HCT116 (cell line): Measurements from ENCODE around the gene ELOVL3. TPM values are rescaled to one million over a fixed set of nuclear protein-coding genes. Genes with fewer than 3 reads are reported as not detected.

Source experiments
- ATAC-seq: fragments of 200-7000 bp; cut with Tn5 transposase; 2 replicates; pipeline ENCODE4 v1.9.1; 2020; ENCODE audit warnings: mild to moderate bottlenecking, moderate library complexity
- BruUV-seq: library from RNA; stranded (reverse); fragments of 400-500 nt; replicated peaks from 2 replicates; lab custom pipeline; 2021; lab: Mats Ljungman, UMichigan
- CTCF ChIA-PET: fragments of 300-600 bp; sonication (Branson Sonifier 250); formaldehyde crosslinking; loops from one replicate; lab custom pipeline; 2021; ENCODE audit warnings: antibody characterized with exemption; lab: Charles Lee
- POLR2A ChIA-PET: fragments of 300-600, 350-600 bp; sonication (Branson Sonifier 250); formaldehyde crosslinking; loops from one replicate; lab custom pipeline; 2021; ENCODE audit warnings: antibody characterized with exemption; lab: Charles Lee
- RAD21 ChIA-PET, 2 experiments: fragments of 300-600 bp; sonication (Branson Sonifier 250); formaldehyde crosslinking; loops; one replicate each; lab custom pipeline; 2023; ENCODE audit warnings: low total read pairs in 2 of 2; ENCODE audit not compliant: uncharacterized antibody in 2 of 2, unreplicated experiment in 2 of 2, low non-redundant PET in 1 of 2; lab: Charles Lee
- DNase-seq: peaks from one replicate; pipeline ENCODE4 v3.0.0-alpha.2; 2010; ENCODE audit warnings: low read depth, low spot score
- H2AFZ ChIP-seq: fragments of 200-600 bp; shearing (Covaris generic), sonication (generic); 2 replicates; pipeline ENCODE4 v1.6.1; 2017; ENCODE audit warnings: low read depth, mixed run types, mixed read lengths, antibody characterized with exemption, low read length; ENCODE audit not compliant: poor library complexity, severe bottlenecking
- H3K27ac ChIP-seq: 2 replicates; pipeline ENCODE4 v1.5.1; 2012; ENCODE audit warnings: low read depth, low read length
- H3K27me3 ChIP-seq: fragments of 200-600 bp; sonication (generic); 2 replicates; pipeline ENCODE4 v1.6.1; 2016; ENCODE audit warnings: mixed run types, low read length, mixed read lengths; ENCODE audit not compliant: insufficient read depth
- H3K36me3 ChIP-seq, 2 experiments: fragments of 200-500 bp in 1 of 2; fragments of 200-600 bp in 1 of 2; sonication (Bioruptor generic) in 1 of 2; sonication (generic) in 1 of 2; 2 replicates each; pipeline versions ENCODE4 v1.5.1 to v1.6.1; 2014 to 2016; ENCODE audit warnings: low read length in 2 of 2, inconsistent platforms in 1 of 2, mixed read lengths in 1 of 2, mixed run types in 1 of 2; ENCODE audit not compliant: insufficient read depth in 2 of 2, control insufficient read depth in 1 of 2
- H3K4me1 ChIP-seq, 2 experiments: fragments of 200-600 bp in 1 of 2; sonication (generic) in 1 of 2; 2 replicates each; pipeline versions ENCODE4 v1.5.1 to v1.6.1; 2012 to 2017; ENCODE audit warnings: low read length in 2 of 2, inconsistent platforms in 1 of 2, mild to moderate bottlenecking in 1 of 2, mixed read lengths in 1 of 2, mixed run types in 1 of 2, moderate library complexity in 1 of 2; ENCODE audit not compliant: insufficient read depth in 2 of 2, control insufficient read depth in 1 of 2
- H3K4me2 ChIP-seq: fragments of 200-600 bp; sonication (generic); 2 replicates; pipeline ENCODE4 v1.6.1; 2017; ENCODE audit warnings: mixed run types, low read length, mixed read lengths
- H3K4me3 ChIP-seq, 2 experiments: fragments of 200-600 bp in 1 of 2; sonication (generic) in 1 of 2; replicated peaks in 1 of 2; 2 replicates each; pipeline ENCODE4 v1.5.1; 2011 to 2016; ENCODE audit warnings: low read length in 2 of 2, control low read depth in 1 of 2, low read depth in 1 of 2, mild to moderate bottlenecking in 1 of 2, mixed read lengths in 1 of 2, mixed run types in 1 of 2
- H3K79me2 ChIP-seq: fragments of 200-600 bp; sonication (generic); 2 replicates; pipeline ENCODE4 v1.6.1; 2017; ENCODE audit warnings: mild to moderate bottlenecking, mixed run types, low read length, moderate library complexity, mixed read lengths; ENCODE audit not compliant: insufficient read depth
- H3K9ac ChIP-seq: fragments of 200-600 bp; sonication (generic); 2 replicates; pipeline ENCODE4 v1.6.1; 2016; ENCODE audit warnings: low read length, mixed read lengths
- H3K9me2 ChIP-seq: fragments of 200-600 bp; sonication (generic), shearing (Covaris generic); 2 replicates; pipeline ENCODE4 v1.6.1; 2017; ENCODE audit warnings: mixed run types, mild to moderate bottlenecking, moderate library complexity; ENCODE audit not compliant: insufficient read depth
- H3K9me3 ChIP-seq, 2 experiments: fragments of 200-500 bp in 1 of 2; fragments of 200-600 bp in 1 of 2; sonication (Bioruptor generic) in 1 of 2; sonication (generic) in 1 of 2; 2 replicates each; pipeline ENCODE4 v1.6.1; 2014 to 2017; ENCODE audit warnings: low read length in 2 of 2, mixed read lengths in 2 of 2, inconsistent platforms in 1 of 2, low read depth in 1 of 2, mild to moderate bottlenecking in 1 of 2, mixed run types in 1 of 2, moderate library complexity in 1 of 2; ENCODE audit not compliant: control insufficient read depth in 1 of 2, insufficient read depth in 1 of 2
- H4K20me1 ChIP-seq: fragments of 200-600 bp; sonication (generic), shearing (Covaris generic); 2 replicates; pipeline ENCODE4 v1.6.1; 2017; ENCODE audit warnings: mixed run types, mild to moderate bottlenecking, moderate library complexity; ENCODE audit not compliant: insufficient read depth
- CBX3 ChIP-seq: IDR thresholded peaks from 2 replicates; pipeline ENCODE4 v1.6.1; 2012; ENCODE audit warnings: low read depth
- CEBPB ChIP-seq: IDR thresholded peaks from 2 replicates; pipeline ENCODE4 v1.6.1; 2012; ENCODE audit warnings: low read depth
- EGR1 ChIP-seq: IDR thresholded peaks from 2 replicates; pipeline ENCODE4 v1.6.1; 2012; ENCODE audit warnings: low read depth
- ELF1 ChIP-seq: IDR thresholded peaks from 2 replicates; pipeline ENCODE4 v1.6.1; 2012; ENCODE audit warnings: low read depth, borderline replicate concordance
- EZH2 ChIP-seq: fragments of 200-600 bp; sonication (generic); IDR thresholded peaks from 2 replicates; pipeline ENCODE4 v1.6.1; 2017; ENCODE audit warnings: antibody characterized with exemption, mixed run types
- EZH2phosphoT487 ChIP-seq: fragments of 200-600 bp; IDR thresholded peaks from 2 replicates; pipeline ENCODE4 v1.6.1; 2018; ENCODE audit warnings: antibody characterized with exemption, borderline replicate concordance
- POLR2A ChIP-seq: IDR thresholded peaks from 2 replicates; pipeline ENCODE4 v1.7.0; 2011; ENCODE audit warnings: borderline replicate concordance; ENCODE audit not compliant: insufficient read depth, insufficient read length; ENCODE audit errors: extremely low read depth
- POLR2AphosphoS5 ChIP-seq: IDR thresholded peaks from 2 replicates; pipeline ENCODE4 v1.6.1; 2011; ENCODE audit warnings: mild to moderate bottlenecking, low read depth, low read length, moderate library complexity
- SIN3A ChIP-seq: IDR thresholded peaks from 2 replicates; pipeline ENCODE4 v1.6.1; 2012; ENCODE audit warnings: low read depth
- SP1 ChIP-seq: IDR thresholded peaks from 2 replicates; pipeline ENCODE4 v1.6.1; 2012; ENCODE audit warnings: low read depth
- TCF7L2 ChIP-seq: IDR thresholded peaks from 2 replicates; pipeline ENCODE4 v1.7.0; 2011; ENCODE audit warnings: borderline replicate concordance, inconsistent platforms; ENCODE audit not compliant: insufficient read depth, insufficient read length; ENCODE audit errors: extremely low read depth
- YY1 ChIP-seq: IDR thresholded peaks from 2 replicates; pipeline ENCODE4 v1.6.1; 2011; ENCODE audit warnings: low read length, low read depth, moderate library complexity, mild to moderate bottlenecking; ENCODE audit not compliant: insufficient replicate concordance; ENCODE audit errors: extremely low read depth
- ZNF274 ChIP-seq: fragments of 200-500 bp; sonication (Bioruptor generic); IDR thresholded peaks from 2 replicates; pipeline ENCODE4 v1.6.1; 2014; ENCODE audit warnings: mild to moderate bottlenecking, low read depth, low read length, inconsistent platforms
- intact Hi-C: fragments of 100-400 bp; cut with micrococcal nuclease; formaldehyde crosslinking; loops from 2 replicates; pipeline ENCODE4 v1.10.0; 2022
- total RNA-seq: library from RNA; stranded (reverse); gene quantifications from one replicate; pipeline ENCODE4 v1.2.1, GENCODE V29; 2021; ENCODE audit not compliant: unreplicated experiment
- TF ChIP-seq, protein P1 (sequence below): IDR thresholded peaks from 2 replicates; pipeline ENCODE4 v1.6.1; 2012; ENCODE audit warnings: low read depth
- TF ChIP-seq, protein P2 (sequence below): IDR thresholded peaks from 2 replicates; pipeline ENCODE4 v1.6.1; 2012
- TF ChIP-seq, protein P3 (sequence below), 3 experiments: fragments of 200-600 bp in 1 of 3; sonication (generic) in 1 of 3; IDR thresholded peaks in 2 of 3; conservative IDR thresholded peaks in 1 of 3; 2 replicates each; pipeline ENCODE4 v1.5.1; 2012 to 2017; ENCODE audit warnings: low read depth in 2 of 3, low read length in 2 of 3, antibody characterized with exemption in 1 of 3, borderline replicate concordance in 1 of 3, control low read depth in 1 of 3, mild to moderate bottlenecking in 1 of 3, mixed read lengths in 1 of 3, mixed run types in 1 of 3, moderate library complexity in 1 of 3; ENCODE audit not compliant: insufficient read depth in 1 of 3

ELOVL3 gene
- total RNA-seq, 1 experiment from 2014 or later, result 5.5 TPM

DNA sequence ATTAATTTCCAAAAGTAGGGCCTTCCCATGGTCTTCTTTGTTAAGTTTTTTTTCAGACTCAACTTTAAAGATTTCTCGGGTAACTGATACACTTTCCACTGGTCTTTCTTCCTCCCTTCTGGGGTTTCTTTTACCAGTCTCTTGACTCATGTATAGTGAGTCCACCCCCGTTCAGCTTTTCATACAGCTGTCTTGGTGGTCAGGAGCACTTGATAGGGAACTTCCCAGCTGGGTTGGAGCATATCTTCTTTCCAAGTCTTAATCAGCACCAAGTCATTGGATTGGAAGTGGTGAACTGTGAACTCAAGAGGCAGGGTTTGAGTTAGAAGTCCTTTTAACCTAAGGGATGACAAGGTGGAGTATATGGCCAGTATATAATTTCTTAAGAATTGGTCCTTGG lies 29.2 kb upstream of the ELOVL3 start:
- H3K79me2 ChIP-seq, result no peaks in the 10 kb centered on the region
- no peak overlapping the region for H2AFZ ChIP-seq
- H3K9ac ChIP-seq, result no peak overlapping the region
- no peaks in the 10 kb centered on the region for H3K27me3 ChIP-seq
- no peaks in the 10 kb centered on the region for H4K20me1 ChIP-seq
- RAD21 ChIA-PET, result no interaction called here
- POLR2A ChIA-PET, result no interaction called here
- CTCF ChIA-PET, result no interaction called here
- DNase-seq, result no peak
- ATAC-seq, result no peak
- peaks cover 10 to 15% of the 10 kb centered on the region in 2 experiments; a peak in 3 of 4 replicates for H3K4me1 ChIP-seq
- no TSS peak for BruUV-seq
- intact Hi-C loops, result no loop called here
- no peak overlapping the region for H3K27ac ChIP-seq
- peaks cover 0 to 5% of the 10 kb centered on the region in 2 experiments; a peak in 1 of 4 replicates for H3K36me3 ChIP-seq
- H3K4me2 ChIP-seq, result no peak overlapping the region
- peaks cover 4 to 9% of the 10 kb centered on the region in 2 experiments; a peak in 2 of 4 replicates for H3K9me3 ChIP-seq
- no peaks in the 10 kb centered on the region for H3K9me2 ChIP-seq
- H3K4me3 ChIP-seq, result no peak overlapping the region
- TF ChIP-seq, protein P1, sequence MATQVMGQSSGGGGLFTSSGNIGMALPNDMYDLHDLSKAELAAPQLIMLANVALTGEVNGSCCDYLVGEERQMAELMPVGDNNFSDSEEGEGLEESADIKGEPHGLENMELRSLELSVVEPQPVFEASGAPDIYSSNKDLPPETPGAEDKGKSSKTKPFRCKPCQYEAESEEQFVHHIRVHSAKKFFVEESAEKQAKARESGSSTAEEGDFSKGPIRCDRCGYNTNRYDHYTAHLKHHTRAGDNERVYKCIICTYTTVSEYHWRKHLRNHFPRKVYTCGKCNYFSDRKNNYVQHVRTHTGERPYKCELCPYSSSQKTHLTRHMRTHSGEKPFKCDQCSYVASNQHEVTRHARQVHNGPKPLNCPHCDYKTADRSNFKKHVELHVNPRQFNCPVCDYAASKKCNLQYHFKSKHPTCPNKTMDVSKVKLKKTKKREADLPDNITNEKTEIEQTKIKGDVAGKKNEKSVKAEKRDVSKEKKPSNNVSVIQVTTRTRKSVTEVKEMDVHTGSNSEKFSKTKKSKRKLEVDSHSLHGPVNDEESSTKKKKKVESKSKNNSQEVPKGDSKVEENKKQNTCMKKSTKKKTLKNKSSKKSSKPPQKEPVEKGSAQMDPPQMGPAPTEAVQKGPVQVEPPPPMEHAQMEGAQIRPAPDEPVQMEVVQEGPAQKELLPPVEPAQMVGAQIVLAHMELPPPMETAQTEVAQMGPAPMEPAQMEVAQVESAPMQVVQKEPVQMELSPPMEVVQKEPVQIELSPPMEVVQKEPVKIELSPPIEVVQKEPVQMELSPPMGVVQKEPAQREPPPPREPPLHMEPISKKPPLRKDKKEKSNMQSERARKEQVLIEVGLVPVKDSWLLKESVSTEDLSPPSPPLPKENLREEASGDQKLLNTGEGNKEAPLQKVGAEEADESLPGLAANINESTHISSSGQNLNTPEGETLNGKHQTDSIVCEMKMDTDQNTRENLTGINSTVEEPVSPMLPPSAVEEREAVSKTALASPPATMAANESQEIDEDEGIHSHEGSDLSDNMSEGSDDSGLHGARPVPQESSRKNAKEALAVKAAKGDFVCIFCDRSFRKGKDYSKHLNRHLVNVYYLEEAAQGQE, result no peak
- TF ChIP-seq, protein P2, sequence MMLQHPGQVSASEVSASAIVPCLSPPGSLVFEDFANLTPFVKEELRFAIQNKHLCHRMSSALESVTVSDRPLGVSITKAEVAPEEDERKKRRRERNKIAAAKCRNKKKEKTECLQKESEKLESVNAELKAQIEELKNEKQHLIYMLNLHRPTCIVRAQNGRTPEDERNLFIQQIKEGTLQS, result no peak
- no peak for TF ChIP-seq SIN3A
- TF ChIP-seq, protein P3, sequence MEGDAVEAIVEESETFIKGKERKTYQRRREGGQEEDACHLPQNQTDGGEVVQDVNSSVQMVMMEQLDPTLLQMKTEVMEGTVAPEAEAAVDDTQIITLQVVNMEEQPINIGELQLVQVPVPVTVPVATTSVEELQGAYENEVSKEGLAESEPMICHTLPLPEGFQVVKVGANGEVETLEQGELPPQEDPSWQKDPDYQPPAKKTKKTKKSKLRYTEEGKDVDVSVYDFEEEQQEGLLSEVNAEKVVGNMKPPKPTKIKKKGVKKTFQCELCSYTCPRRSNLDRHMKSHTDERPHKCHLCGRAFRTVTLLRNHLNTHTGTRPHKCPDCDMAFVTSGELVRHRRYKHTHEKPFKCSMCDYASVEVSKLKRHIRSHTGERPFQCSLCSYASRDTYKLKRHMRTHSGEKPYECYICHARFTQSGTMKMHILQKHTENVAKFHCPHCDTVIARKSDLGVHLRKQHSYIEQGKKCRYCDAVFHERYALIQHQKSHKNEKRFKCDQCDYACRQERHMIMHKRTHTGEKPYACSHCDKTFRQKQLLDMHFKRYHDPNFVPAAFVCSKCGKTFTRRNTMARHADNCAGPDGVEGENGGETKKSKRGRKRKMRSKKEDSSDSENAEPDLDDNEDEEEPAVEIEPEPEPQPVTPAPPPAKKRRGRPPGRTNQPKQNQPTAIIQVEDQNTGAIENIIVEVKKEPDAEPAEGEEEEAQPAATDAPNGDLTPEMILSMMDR (IDR thresholded peaks at IDR 0.05 in 2 of 3, conservative IDR thresholded peaks at IDR 0.05 in 1 of 3; ENCODE audit: borderline replicate concordance in 1 of 3, insufficient read depth in 1 of 3, low read depth in 2 of 3, low read length in 2 of 3), result no peak
- no peak for TF ChIP-seq TCF7L2
- no peak for TF ChIP-seq EGR1
- no peak for TF ChIP-seq CEBPB
- TF ChIP-seq ELF1, result no peak
- TF ChIP-seq CBX3, result no peak
- no peak for TF ChIP-seq EZH2
- TF ChIP-seq SP1, result no peak
- TF ChIP-seq POLR2AphosphoS5, result no peak
- no peak for TF ChIP-seq YY1
- TF ChIP-seq EZH2phosphoT487, result no peak
- TF ChIP-seq POLR2A, result no peak
- no peak for TF ChIP-seq ZNF274
